Stimulated activated naive CD8-positive, alpha-beta T cell treated with anti-CD3 and anti-CD28 coated beads, Interleukin-15, amount 100 ng/mL, for 72 hours (primary cell): ENCODE results near the gene FHAD1.

Experiments used
- ATAC-seq: fragments of 150-1000 bp; cut with Tn5 transposase; 2 replicates; pipeline ENCODE4 v1.10.0; 2021; ENCODE audit warnings: mild to moderate bottlenecking, moderate library complexity
- DNase-seq, 2 donors: peaks; one replicate each; pipeline ENCODE4 v3.0.0; 2021 to 2022
- H3K27ac Mint-ChIP-seq, 2 donors: one replicate each; pipeline ENCODE4 v1.8.0; 2022; ENCODE audit warnings: mild to moderate bottlenecking in 2 of 2, mixed read lengths in 2 of 2, moderate library complexity in 2 of 2
- H3K27me3 Mint-ChIP-seq: one replicate; pipeline ENCODE4 v1.8.0; 2022; ENCODE audit warnings: mixed read lengths
- H3K4me1 Mint-ChIP-seq: one replicate; pipeline ENCODE4 v1.8.0; 2022; ENCODE audit warnings: mild to moderate bottlenecking, mixed read lengths
- H3K4me3 Mint-ChIP-seq, 2 donors: one replicate each; pipeline ENCODE4 v1.8.0; 2022; ENCODE audit warnings: mild to moderate bottlenecking in 2 of 2, mixed read lengths in 2 of 2, moderate library complexity in 1 of 2
- H3K9me3 Mint-ChIP-seq, 2 donors: one replicate each; pipeline ENCODE4 v1.8.0; 2022; ENCODE audit warnings: mixed read lengths in 2 of 2

The FHAD1 gene

DNA sequence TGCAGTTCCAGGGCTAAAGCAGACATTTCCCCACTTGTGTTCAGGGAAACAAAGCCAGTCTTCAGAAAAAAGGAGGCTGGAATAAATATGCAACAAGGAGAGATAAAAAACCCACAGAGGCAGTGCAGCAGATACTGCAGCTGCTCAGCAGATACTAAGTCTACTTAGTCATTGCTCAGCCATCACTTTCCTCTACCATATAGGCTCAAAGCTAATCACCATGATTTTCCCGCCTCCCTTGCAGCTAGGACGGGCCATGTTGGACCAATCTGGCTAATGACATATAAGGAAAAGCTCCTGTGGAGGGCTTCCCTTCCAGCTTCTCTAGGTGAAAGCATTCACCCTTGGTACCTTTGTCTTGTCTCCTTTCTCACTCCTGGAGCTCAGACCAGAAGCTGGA lies 152.7 kb downstream of the FHAD1 start:
- no peaks in the 10 kb centered on the region for H3K4me1 Mint-ChIP-seq
- no peak overlapping the region for H3K4me3 Mint-ChIP-seq
- no peak for ATAC-seq
- peaks cover 0 to 17% of the 10 kb centered on the region in 2 donors for H3K9me3 Mint-ChIP-seq
- H3K27me3 Mint-ChIP-seq = no peaks in the 10 kb centered on the region
- DNase-seq = no peak
- no peak overlapping the region for H3K27ac Mint-ChIP-seq

DNA sequence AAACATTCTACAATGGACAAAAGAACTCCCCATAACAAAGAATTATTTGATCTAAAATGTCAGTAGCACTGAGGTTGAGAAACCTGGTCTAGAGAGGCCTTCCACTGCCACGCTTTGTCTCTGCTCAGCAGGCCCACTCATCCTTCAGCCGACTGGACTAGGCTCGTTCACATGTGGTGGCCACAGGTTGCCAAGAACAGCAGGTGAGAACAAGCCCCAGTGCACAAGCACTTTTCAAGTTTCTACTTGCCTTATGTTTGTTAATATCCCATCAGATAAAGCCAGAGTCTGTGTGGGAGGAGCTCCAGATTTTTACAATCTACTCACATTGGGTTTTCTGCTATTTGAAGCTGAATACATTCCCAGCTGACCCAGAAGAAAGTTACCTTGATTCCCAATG lies 153.6 kb downstream of the FHAD1 start:
- peaks cover 0 to 17% of the 10 kb centered on the region in 2 donors for H3K9me3 Mint-ChIP-seq
- ATAC-seq = no peak
- no peaks in the 10 kb centered on the region for H3K4me1 Mint-ChIP-seq
- peaks cover 7% of the 10 kb centered on the region for H3K27me3 Mint-ChIP-seq
- no peak overlapping the region for H3K27ac Mint-ChIP-seq
- H3K4me3 Mint-ChIP-seq = no peak overlapping the region
- no peak for DNase-seq

DNA sequence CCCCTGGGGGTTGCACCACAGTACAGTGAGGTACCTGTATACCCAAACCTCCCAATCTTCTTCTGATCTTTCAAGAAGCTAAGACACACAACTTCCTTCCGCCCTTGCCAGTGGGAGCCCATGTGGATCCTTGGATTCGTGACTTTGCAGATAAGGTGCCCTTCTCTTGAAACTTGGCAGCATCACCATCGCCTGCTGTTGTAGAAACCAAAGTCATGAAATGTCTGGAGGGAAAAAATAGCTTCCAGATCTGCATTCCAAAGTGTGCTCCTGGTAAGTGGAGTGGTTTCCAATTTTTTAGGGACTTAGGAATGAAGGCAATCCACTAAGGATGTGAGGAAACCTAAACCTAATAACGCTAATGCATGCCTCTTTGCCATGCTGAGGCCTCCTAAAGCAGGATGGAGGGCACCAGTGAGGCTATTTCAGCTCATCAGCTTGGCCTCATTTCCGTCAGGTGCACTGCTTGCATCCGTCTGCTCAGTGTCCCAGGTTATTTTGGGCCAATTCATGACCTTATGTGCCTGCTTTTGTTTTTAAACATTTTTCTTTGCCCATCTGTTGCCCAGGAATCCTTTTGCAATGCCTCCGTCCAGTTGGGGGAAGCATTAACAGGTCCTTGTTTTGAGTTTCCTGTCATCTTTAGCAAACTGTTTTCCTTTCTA lies 154.5 kb downstream of the FHAD1 start:
- Mint-ChIP-seq H3K4me1 (no peaks in the 10 kb centered on the region), H3K9me3 (peaks cover 0 to 17% of the 10 kb centered on the region in 2 donors), H3K27me3 (peaks cover 7% of the 10 kb centered on the region), H3K27ac (no peak overlapping the region), H3K4me3 (no peak overlapping the region)
- no peak for DNase-seq
- no peak for ATAC-seq

DNA sequence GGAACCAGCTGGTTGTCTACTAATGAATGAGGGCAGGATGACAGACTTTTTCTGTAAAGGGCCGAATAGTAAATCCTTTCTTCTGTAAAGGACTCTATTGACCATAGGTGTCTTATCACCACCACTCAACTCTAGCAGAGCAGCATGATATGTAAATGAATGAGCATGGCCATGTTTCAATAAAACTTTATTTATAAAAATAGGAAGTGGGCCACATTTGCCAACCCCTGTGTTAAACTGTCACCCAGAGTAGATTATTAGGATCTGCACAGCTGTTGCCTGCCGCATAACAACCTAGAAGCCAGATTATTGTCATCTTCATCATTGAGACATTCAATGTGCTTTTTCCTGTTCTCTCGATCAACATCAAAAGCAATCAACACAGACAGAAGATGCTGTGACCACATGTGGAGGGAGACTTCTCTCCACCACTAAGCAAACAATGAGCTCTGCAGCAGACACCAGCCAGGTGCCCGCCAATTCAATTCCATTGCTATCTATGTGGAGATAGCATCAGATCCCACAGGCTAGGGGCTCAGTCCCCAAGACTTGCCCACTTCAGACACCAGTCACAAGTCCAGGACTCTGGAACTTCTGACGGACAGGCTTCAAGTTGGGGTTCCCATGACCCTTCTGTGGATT lies 155.9 kb downstream of the FHAD1 start:
- Mint-ChIP-seq H3K27ac (no peak overlapping the region), H3K9me3 (peaks cover 0 to 17% of the 10 kb centered on the region in 2 donors), H3K4me3 (no peak overlapping the region), H3K4me1 (no peaks in the 10 kb centered on the region), H3K27me3 (peaks cover 21% of the 10 kb centered on the region)
- ATAC-seq = no peak
- DNase-seq = no peak

DNA sequence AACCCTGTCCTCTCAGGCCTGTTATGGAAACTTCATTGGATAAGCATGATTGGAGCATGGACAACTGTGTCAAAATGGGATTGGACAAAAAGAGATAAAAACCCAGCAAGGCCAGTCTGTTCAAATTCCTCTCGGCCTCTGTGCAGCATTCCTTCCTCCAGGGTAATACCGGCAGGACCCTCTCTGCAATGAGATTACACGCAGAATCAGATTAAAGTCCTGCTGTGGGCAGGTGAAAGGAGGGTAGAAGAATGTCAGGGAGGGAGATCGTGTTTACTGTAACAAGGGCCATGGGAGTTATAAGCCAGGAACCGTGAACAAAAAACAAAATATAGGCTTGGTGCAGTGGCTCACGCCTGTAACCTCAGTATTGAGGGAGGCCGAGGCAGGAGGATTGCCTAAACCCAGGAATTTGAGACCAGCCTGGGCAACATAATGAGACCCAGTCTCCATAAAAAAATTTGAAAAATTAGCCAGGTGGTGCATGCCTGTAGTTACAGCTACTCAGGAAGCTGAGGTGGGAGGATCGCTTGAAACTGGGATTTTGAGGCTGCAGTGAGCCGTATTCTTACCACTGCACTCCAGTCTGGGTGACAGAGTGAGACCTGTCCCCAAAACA lies 157.0 kb downstream of the FHAD1 start:
- peaks cover 29% of the 10 kb centered on the region for H3K27me3 Mint-ChIP-seq
- peaks cover 2% of the 10 kb centered on the region for H3K4me1 Mint-ChIP-seq
- peaks cover 0 to 12% of the 10 kb centered on the region in 2 donors for H3K9me3 Mint-ChIP-seq
- DNase-seq (no peak), ATAC-seq (no peak)
- no peak overlapping the region for H3K4me3 Mint-ChIP-seq
- H3K27ac Mint-ChIP-seq = no peak overlapping the region

DNA sequence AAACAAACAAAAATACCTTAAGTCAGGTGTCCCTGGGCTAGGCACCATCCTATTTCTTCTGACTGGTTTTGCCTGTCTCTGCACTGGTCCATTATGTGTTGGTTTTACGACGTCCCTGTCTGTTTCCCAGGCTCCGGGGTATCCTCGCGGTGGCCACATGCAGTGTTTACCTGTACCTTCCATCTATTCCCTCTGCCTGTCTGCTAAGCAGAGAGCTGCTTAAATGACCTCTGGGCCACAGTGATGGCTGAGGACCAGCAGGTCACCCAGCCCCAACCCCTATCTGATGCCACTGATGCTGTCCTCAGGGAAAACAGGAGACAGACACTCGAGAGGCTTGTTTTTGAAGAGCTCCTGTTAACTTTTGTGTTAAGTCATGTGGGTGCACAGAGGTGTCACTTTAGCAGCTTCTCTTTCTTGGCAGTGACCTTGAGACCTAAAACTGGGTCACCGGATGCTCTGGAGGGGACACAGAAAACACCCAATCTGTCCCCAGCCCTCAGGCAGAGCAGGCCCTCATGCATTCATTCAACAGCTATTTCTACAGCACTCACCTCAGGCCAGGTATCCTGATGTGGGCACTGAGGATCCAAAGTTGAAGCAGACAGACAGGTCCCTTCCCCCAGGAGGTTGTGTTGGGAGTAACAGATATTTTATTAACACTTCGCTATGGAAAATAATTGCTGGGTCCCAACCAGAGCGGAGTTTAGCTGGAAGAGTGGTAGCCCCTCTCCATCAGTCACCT lies 158.3 kb downstream of the FHAD1 start:
- DNase-seq = no peak
- no peak overlapping the region for H3K27ac Mint-ChIP-seq
- H3K9me3 Mint-ChIP-seq = peaks cover 0 to under 1% of the 10 kb centered on the region in 2 donors

DNA sequence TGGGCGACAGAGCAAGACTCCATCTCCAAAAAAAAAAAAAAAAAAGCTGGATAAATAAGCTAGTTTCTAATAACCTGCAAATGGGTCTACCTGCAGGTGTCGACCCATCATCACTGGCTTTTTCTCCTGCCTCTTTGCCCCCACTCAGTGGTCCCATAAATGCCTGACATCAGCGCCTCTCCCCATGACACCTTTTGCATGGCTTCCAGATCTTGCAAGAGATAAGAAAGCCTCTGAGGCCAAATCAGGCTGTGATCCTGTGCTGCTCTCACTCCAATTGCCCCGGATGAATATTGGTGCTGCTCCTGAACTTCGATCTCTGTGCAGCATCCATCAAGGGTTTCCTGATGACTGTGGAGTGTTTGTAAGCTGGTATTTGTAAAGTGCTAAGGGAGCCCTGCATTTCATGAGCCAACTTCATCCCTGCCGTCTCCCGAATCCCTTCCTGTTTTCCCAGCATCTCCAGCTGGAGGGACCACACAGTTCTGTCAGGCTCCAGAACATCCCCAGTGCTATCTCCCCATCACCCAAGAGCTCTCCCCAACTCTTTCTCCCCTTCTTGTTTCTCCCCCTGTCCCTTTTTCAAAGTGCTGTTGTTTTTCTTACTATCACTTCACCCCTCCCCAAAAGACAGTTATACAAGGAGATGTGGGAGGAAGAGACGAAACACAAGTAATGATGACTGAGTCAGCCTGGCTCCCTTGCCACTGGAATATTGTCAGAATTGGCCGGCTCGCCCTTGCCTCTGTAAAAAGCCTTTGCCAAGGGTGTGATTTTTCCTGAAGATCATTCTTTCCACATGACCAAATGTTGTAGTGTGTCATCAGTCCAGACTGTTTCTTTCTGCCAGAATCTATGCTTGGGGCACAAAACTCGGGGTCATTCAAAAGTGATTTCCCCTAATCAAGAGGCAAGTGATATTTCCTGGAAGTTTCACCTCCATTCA lies 159.9 kb downstream of the FHAD1 start:
- DNase-seq (no peak), ATAC-seq (no peak)
- Mint-ChIP-seq H3K9me3 (no peaks in the 10 kb centered on the region), H3K27ac (no peak overlapping the region), H3K27me3 (peaks cover 33% of the 10 kb centered on the region), H3K4me1 (peaks cover 22% of the 10 kb centered on the region), H3K4me3 (no peak overlapping the region)

More for the DNA sequence above, 158.3 kb downstream of the FHAD1 start:
- no peak for ATAC-seq
- Mint-ChIP-seq H3K27me3 (peaks cover 33% of the 10 kb centered on the region), H3K4me3 (no peak overlapping the region), H3K4me1 (peaks cover 6% of the 10 kb centered on the region)

DNA sequence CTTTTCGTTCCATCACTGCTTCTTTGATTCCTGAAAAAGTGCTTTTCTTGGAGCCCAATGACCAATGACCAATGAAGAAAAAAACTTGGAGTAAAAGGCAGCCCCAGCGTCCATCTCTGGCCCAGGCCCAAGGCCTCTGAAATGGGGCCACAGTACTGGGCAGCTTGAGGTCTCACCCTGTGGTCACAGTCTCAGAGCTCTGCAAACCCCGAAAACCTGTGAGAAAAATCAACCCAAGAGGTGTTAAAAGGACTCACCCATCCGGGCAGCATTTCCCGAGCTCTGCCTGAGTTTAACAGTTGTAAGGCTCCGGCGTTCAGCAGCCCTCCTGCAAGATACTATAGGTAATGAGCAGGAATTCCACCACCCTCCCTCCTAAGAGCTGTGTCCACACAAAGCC lies 160.6 kb downstream of the FHAD1 start:
- Mint-ChIP-seq H3K9me3 (no peaks in the 10 kb centered on the region), H3K27me3 (peaks cover 33% of the 10 kb centered on the region), H3K4me3 (no peak overlapping the region), H3K4me1 (peaks cover 29% of the 10 kb centered on the region), H3K27ac (no peak overlapping the region)
- DNase-seq = no peak
- no peak for ATAC-seq

DNA sequence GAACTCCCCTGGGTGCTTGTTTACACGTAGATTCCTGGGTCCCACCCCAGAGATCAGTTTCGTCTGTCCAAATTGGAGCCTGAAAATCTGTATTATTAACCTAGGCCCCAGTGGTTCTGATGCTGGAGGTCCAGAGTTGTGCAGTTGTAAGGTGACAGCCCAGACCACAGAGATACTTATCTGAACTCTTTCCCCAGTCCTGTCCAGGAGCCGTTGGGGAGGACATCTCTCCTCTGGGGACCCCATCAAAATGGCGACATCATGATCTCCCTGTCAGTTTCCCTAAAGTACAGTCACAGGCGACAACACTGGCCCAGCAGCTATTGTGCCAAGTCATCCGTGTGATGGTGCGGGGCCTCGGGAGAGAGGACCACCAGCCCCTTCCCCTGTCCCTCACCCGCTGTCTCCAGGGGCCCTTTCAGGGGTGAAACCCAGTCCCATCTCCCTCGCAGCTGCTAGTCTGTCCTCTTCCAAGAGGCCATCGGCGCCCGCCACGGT lies 161.9 kb downstream of the FHAD1 start:
- Mint-ChIP-seq H3K9me3 (no peaks in the 10 kb centered on the region), H3K27ac (peak overlapping the region; percentile 49 to 88), H3K27me3 (peaks cover 33% of the 10 kb centered on the region), H3K4me1 (peaks cover 42% of the 10 kb centered on the region), H3K4me3 (peak overlapping the region; percentile 88 to 97)
- no peak for DNase-seq
- ATAC-seq = no peak

DNA sequence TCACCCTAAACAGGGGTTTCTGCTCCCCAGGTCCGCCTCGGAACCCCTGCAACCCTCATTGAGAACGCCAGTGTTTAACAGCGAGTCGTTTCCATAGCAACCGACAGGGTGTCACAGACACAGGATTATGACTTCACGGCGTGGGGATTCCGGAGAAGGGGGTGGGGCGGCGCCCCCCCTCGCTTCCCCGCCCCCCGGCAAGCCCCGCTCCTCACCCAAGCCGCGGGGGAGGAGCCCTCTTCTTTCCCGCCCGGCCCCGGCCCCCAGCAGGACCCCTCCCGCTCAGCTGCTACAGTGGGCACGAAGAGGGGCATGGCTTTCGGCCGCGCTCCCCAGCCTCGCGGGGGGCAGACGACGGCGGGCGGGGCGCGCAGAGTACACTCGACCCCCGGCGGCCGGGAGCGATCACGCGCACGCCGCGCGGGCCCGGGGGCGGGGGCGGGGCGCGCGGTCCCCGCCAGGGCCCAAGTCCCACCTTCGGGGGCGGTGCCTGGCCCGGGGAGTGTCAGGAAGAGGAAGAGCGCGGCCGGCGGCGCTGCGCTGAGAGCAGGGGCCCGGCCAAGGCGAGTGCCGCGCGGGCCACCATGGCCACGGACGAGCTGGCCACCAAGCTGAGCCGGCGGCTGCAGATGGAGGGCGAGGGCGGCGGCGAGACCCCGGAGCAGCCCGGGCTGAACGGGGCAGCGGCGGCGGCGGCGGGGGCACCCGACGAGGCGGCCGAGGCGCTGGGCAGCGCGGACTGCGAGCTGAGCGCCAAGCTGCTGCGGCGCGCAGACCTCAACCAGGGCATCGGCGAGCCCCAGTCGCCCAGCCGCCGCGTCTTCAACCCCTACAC lies 162.6 kb downstream of the FHAD1 start, which contains the start of gene EFHD2:
EFHD2 (plus strand) TSS at position 501 of the 835 bp plus-strand sequence; CDS start at position 585, 84 bp downstream.
- Mint-ChIP-seq H3K27ac (peak within 1 kb of the TSS; percentile 96 to 97), H3K27me3 (peaks cover 33% of the 10 kb centered on the region), H3K4me3 (peak within 1 kb of the TSS; percentile 88 to 97), H3K9me3 (no peaks in the 10 kb centered on the region), H3K4me1 (peaks cover 49% of the 10 kb centered on the region)
- DNase-seq = peak; percentile 76 to 79
- peak; percentile 89 for ATAC-seq

DNA sequence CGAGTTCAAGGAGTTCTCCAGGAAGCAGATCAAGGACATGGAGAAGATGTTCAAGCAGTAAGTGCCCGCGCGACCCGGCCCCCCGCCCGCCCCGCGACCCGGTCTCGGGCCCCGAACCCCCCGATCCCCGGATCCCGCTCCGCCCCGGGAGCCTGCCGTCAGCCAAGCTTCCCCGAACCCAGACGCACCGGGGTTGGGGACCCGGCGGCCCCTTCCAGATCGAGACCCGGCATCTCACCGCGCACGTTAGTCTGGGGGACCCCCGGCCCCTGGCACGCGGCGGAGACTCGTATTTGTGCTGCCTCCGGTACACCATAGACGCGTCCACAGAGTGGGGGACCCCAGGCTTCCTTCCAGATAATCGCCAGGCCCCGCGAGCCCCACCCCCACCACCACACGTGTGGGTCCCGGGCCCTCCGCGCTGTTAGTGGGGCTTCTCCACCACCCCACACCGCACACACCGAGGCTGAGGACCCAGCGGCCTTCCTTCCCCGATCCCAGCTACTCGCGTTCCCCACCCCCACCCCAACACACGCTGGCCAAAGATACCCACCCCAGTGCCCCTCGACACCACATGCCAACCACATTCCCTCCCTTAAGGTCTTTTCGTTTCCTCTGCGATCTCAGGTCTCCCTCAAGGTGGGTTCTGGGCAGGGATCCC lies 163.3 kb downstream of the FHAD1 start:
- H3K27ac Mint-ChIP-seq = peak overlapping the region; percentile 41 to 96
- DNase-seq (peak; percentile 12 to 19), ATAC-seq (peak; percentile 11)
- H3K4me1 Mint-ChIP-seq = peaks cover 56% of the 10 kb centered on the region
- no peaks in the 10 kb centered on the region for H3K9me3 Mint-ChIP-seq
- H3K4me3 Mint-ChIP-seq = peak overlapping the region; percentile 88 to 97
- peaks cover 28% of the 10 kb centered on the region for H3K27me3 Mint-ChIP-seq

DNA sequence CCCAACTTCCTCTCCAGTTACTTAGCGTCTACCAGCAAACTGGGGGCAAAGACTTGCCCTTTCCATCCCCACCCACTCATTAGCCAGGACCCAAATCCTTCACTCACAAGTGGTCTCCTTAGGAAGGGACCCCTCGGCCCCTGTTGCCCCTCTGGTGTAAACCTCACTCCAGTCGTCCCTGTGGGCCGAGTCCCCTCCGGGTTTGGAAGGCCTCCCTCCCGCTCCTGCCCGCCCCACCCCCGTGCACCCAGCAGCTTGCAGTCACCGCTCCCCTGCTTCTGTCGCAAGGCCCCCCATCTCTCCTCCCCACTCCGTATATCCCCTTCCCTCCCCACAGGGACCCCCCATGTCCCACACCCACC lies 163.8 kb downstream of the FHAD1 start:
- Mint-ChIP-seq H3K4me1 (peaks cover 62% of the 10 kb centered on the region), H3K27me3 (peaks cover 26% of the 10 kb centered on the region), H3K27ac (peak overlapping the region; percentile 41 to 96), H3K4me3 (peak overlapping the region; percentile 88 to 97), H3K9me3 (no peaks in the 10 kb centered on the region)
- ATAC-seq (no peak), DNase-seq (no peak)

DNA sequence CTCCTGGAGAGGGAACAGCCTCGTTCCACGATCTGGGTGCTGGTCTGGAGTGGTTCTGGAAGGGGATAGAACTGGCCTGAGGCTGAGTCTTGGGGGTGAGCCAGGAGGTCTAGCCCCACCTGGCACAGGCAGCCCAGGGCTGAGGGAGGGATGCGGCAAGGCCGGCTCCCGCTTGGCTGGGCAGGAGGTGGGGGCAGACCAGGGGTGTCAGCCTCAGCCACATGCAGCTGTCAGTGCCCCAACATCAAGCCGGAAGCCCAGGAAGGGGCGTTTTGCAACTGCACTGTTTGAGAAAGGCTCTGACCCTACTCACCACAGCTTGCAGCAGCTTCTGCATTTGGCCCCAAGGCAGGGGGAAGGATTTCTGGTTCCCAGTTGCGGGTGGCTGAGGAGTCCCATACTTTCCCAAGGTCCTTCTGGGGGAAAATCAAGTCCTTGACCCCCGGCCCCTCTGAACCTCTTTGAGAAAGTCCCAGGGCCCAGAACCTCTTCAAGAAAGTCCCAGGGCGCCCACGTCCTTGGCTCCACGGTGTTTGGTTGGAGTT lies 164.6 kb downstream of the FHAD1 start:
- DNase-seq (peak; percentile 9 to 35), ATAC-seq (peak; percentile 39)
- H3K4me1 Mint-ChIP-seq = peaks cover 70% of the 10 kb centered on the region

More for the DNA sequence above, 164.6 kb downstream of the FHAD1 start:
- Mint-ChIP-seq H3K27ac (no peak overlapping the region), H3K4me3 (peak overlapping the region; percentile 88 to 97), H3K9me3 (no peaks in the 10 kb centered on the region), H3K27me3 (peaks cover 25% of the 10 kb centered on the region)
